Naive thymus-derived CD4-positive, alpha-beta T cell (primary cell): ENCODE results near the gene CES1. TPM values are rescaled to one million over a fixed set of nuclear protein-coding genes. Genes with fewer than 3 reads are reported as not detected.
"Not testable (repeated sequence)": the region's sequence is repeated elsewhere in the genome, so short reads cannot be mapped to it uniquely, and the experiment has no call there.

Experiments
- ATAC-seq: fragments of 150-1000 bp; cut with Tn5 transposase; 2 replicates; pipeline ENCODE4 v1.10.0; 2021; ENCODE audit warnings: mild to moderate bottlenecking, moderate library complexity
- CTCF ChIA-PET: fragments of 350-600 bp; sonication (Branson Sonifier 250); formaldehyde crosslinking; loops from one replicate; lab custom pipeline; 2021; ENCODE audit warnings: antibody characterized with exemption; lab: Charles Lee
- POLR2A ChIA-PET: fragments of 350-600 bp; sonication (Branson Sonifier 250); formaldehyde crosslinking; loops from one replicate; lab custom pipeline; 2021; ENCODE audit warnings: antibody characterized with exemption, inconsistent platforms; lab: Charles Lee
- DNase-seq, 9 donors: peaks; one replicate each; pipeline versions ENCODE4 v3.0.0 to v3.0.0-alpha.2; 2020 to 2022; ENCODE audit warnings: mixed read lengths in 1 of 9
- H3K27ac ChIP-seq: one replicate; pipeline ENCODE4 v1.7.0; 2013; ENCODE audit warnings: mild to moderate bottlenecking, low read depth, low read length, moderate library complexity
- H3K27me3 ChIP-seq, 2 donors: one replicate each; pipeline ENCODE4 v1.7.0; 2013; ENCODE audit warnings: low read length in 2 of 2, mild to moderate bottlenecking in 2 of 2, moderate library complexity in 2 of 2; ENCODE audit not compliant: control insufficient read depth in 2 of 2, insufficient read depth in 2 of 2
- H3K36me3 ChIP-seq, 3 experiments: 1 replicate in 2 of 3; 2 replicates in 1 of 3; pipeline ENCODE4 v1.7.0; 2013; ENCODE audit warnings: low read length in 3 of 3, mild to moderate bottlenecking in 3 of 3, moderate library complexity in 1 of 3; ENCODE audit not compliant: insufficient read depth in 3 of 3, control insufficient read depth in 2 of 3
- H3K4me1 ChIP-seq, 2 donors: one replicate each; pipeline ENCODE4 v1.7.0; 2013; ENCODE audit warnings: low read length in 2 of 2, mild to moderate bottlenecking in 2 of 2, moderate library complexity in 1 of 2; ENCODE audit not compliant: control insufficient read depth in 2 of 2, insufficient read depth in 2 of 2
- H3K4me3 ChIP-seq: 2 replicates; pipeline ENCODE4 v1.7.0; 2013; ENCODE audit warnings: mild to moderate bottlenecking, low read length
- H3K9me3 ChIP-seq, 3 experiments: 1 replicate in 2 of 3; 2 replicates in 1 of 3; pipeline ENCODE4 v1.7.0; 2013; ENCODE audit warnings: low read length in 3 of 3; ENCODE audit not compliant: control insufficient read depth in 2 of 3
- H3K27ac Mint-ChIP-seq, 9 donors: one replicate each; pipeline ENCODE4 v1.8.0; 2020 to 2022; ENCODE audit warnings: mixed read lengths in 9 of 9, mild to moderate bottlenecking in 8 of 9, moderate library complexity in 5 of 9, inconsistent platforms in 2 of 9
- H3K27me3 Mint-ChIP-seq, 5 donors: one replicate each; pipeline ENCODE4 v1.8.0; 2021 to 2022; ENCODE audit warnings: mixed read lengths in 5 of 5, mild to moderate bottlenecking in 1 of 5
- H3K36me3 Mint-ChIP-seq, 5 donors: one replicate each; pipeline ENCODE4 v1.8.0; 2020 to 2022; ENCODE audit warnings: mixed read lengths in 5 of 5, mild to moderate bottlenecking in 3 of 5, inconsistent platforms in 1 of 5
- H3K4me1 Mint-ChIP-seq, 7 donors: one replicate each; pipeline ENCODE4 v1.8.0; 2020 to 2022; ENCODE audit warnings: mixed read lengths in 7 of 7, mild to moderate bottlenecking in 3 of 7, inconsistent platforms in 1 of 7
- H3K4me3 Mint-ChIP-seq, 10 donors: one replicate each; pipeline ENCODE4 v1.8.0; 2020 to 2022; ENCODE audit warnings: mild to moderate bottlenecking in 10 of 10, mixed read lengths in 10 of 10, moderate library complexity in 6 of 10, inconsistent platforms in 2 of 10
- H3K9me3 Mint-ChIP-seq, 11 donors: one replicate each; pipeline ENCODE4 v1.8.0; 2020 to 2022; ENCODE audit warnings: mixed read lengths in 11 of 11, mild to moderate bottlenecking in 4 of 11, inconsistent platforms in 1 of 11, moderate library complexity in 1 of 11
- intact Hi-C, 2 donors: fragments of 100-400 bp; cut with micrococcal nuclease; formaldehyde crosslinking; loops; one replicate each; pipeline ENCODE4 v1.15.1; 2023
- polyA plus RNA-seq, 2 donors: library from polyadenylated mRNA; unstranded; fragments of 300-500 nt; fragmentation: Illumina TruSeq; gene quantifications; one replicate each; pipeline ENCODE4 v1.2.3, GENCODE V29; 2021
- total RNA-seq, 6 experiments: library from RNA in 5 of 6; stranded (reverse) in 5 of 6; gene quantifications; 1 replicate in 5 of 6; 2 replicates in 1 of 6; pipeline ENCODE4 v1.2.3 and lab custom pipeline; 2021 to 2026

CES1 gene
- total and polyA plus RNA-seq, 7 experiments from 2014 or later: 0.32 to 11.6 (median 1.1) TPM; not detected in 3

GRCh38 chr16:55814174-55814573 lies 18.7 kb downstream of the CES1 start:
- H3K4me3 Mint-ChIP-seq, DNase-seq, H3K36me3 Mint-ChIP-seq, H3K27me3 ChIP-seq, H3K4me3 ChIP-seq, H3K4me1 ChIP-seq, H3K27ac ChIP-seq, ATAC-seq, H3K36me3 ChIP-seq, H3K4me1 Mint-ChIP-seq, H3K9me3 ChIP-seq, H3K9me3 Mint-ChIP-seq, CTCF ChIA-PET, intact Hi-C loops, H3K27ac Mint-ChIP-seq, POLR2A ChIA-PET: not testable (repeated sequence)
- peaks cover 0 to 59% (median 44%) of the 10 kb centered on the region in 5 donors for H3K27me3 Mint-ChIP-seq

DNA sequence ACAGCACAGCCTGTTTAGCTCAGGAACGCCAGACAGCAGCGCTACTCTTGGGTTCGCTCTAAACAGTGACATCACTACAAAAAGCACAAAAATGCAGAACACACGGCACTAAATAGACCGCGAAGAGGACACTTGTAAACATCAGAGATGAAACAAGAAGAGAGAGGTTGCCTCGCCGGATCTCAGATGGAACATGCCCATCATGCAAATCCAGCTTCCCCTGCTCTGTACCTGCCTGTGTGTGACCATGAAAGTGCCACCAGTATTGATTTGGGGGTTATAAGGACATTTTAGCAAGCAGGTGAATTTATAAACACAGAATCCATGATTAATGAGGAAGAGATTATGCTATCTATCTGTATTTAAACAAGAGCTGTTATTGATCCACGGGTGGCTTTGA lies 19.2 kb downstream of the CES1 start:
- ATAC-seq, H3K4me1 Mint-ChIP-seq, DNase-seq, POLR2A ChIA-PET, intact Hi-C loops, H3K27me3 ChIP-seq, H3K36me3 ChIP-seq, H3K27ac ChIP-seq, CTCF ChIA-PET, H3K9me3 ChIP-seq, H3K4me1 ChIP-seq, H3K4me3 ChIP-seq, H3K27ac Mint-ChIP-seq, H3K4me3 Mint-ChIP-seq, H3K9me3 Mint-ChIP-seq, H3K36me3 Mint-ChIP-seq: not testable (repeated sequence)
- peaks cover 0 to 56% (median 44%) of the 10 kb centered on the region in 5 donors for H3K27me3 Mint-ChIP-seq

GRCh38 chr16:55812951-55813350 lies 19.9 kb downstream of the CES1 start:
- Histone ChIP-seq H3K27me3 (no peaks in the 10 kb centered on the region), H3K27ac (no peak overlapping the region), H3K4me3 (no peak overlapping the region), H3K9me3 (no peaks in the 10 kb centered on the region), H3K4me1 (no peaks in the 10 kb centered on the region), H3K36me3 (no peaks in the 10 kb centered on the region)
- no peaks in the 10 kb centered on the region for H3K4me1 Mint-ChIP-seq
- intact Hi-C loops: no loop called here
- POLR2A ChIA-PET: no interaction called here
- H3K9me3 Mint-ChIP-seq: peaks cover 0 to 8% (median 0%) of the 10 kb centered on the region in 11 donors
- no peak overlapping the region for H3K27ac Mint-ChIP-seq
- H3K36me3 Mint-ChIP-seq: no peaks in the 10 kb centered on the region
- DNase-seq (no peak), ATAC-seq (no peak)
- CTCF ChIA-PET: no interaction called here
- peaks cover 0 to 53% (median 44%) of the 10 kb centered on the region in 5 donors for H3K27me3 Mint-ChIP-seq
- H3K4me3 Mint-ChIP-seq: no peak overlapping the region

- Mint-ChIP-seq H3K9me3 (peaks cover 0 to 3% (median 0%) of the 10 kb centered on the region in 11 donors), H3K4me1 (no peaks in the 10 kb centered on the region), H3K36me3 (no peaks in the 10 kb centered on the region), H3K27me3 (peaks cover 0 to 42% (median 39%) of the 10 kb centered on the region in 5 donors), H3K4me3 (no peak overlapping the region), H3K27ac (no peak overlapping the region)
- Histone ChIP-seq H3K4me3 (no peak overlapping the region), H3K36me3 (no peaks in the 10 kb centered on the region), H3K4me1 (no peaks in the 10 kb centered on the region), H3K9me3 (no peaks in the 10 kb centered on the region), H3K27me3 (no peaks in the 10 kb centered on the region), H3K27ac (no peak overlapping the region)
- ATAC-seq (no peak), DNase-seq (no peak)
- ChIA-PET POLR2A (no interaction called here), CTCF (no interaction called here)
- intact Hi-C loops: no loop called here
Measured at GRCh38 chr16:55811811-55812210, 21.1 kb downstream of the CES1 start.

DNA sequence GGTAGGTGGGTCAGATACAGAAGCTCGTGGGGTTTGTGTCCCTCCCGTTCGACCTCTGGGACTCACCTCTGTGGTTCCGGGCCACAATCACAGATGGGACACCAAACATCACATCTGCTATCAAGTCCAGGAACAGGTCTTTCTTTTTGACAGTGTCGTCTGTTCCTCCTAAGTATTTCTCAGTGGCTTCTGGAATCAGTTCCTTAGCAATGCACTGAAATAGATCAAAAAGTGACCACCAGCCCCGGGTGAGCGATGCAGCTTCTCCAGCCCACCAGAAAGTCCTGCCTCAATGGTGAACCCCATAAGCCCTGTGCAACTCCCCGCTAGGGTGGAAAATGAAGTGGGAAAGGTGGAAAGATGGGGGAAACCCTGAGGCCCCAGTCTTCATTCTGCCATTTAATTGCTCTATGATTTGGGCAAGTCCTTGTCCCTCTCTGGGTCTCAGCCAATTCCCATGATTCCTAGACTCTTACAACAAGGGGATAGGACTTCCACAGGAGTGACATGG lies 22.4 kb downstream of the CES1 start:
- no peak overlapping the region for H3K27ac ChIP-seq
- H3K4me1 ChIP-seq: no peaks in the 10 kb centered on the region
- Mint-ChIP-seq H3K36me3 (no peaks in the 10 kb centered on the region), H3K27me3 (peaks cover 0 to 31% (median 29%) of the 10 kb centered on the region in 5 donors), H3K4me1 (no peaks in the 10 kb centered on the region), H3K27ac (no peak overlapping the region), H3K9me3 (peaks cover 0 to 2% (median 0%) of the 10 kb centered on the region in 11 donors), H3K4me3 (no peak overlapping the region)
- H3K27me3 ChIP-seq: no peaks in the 10 kb centered on the region
- no peak overlapping the region for H3K4me3 ChIP-seq
- H3K9me3 ChIP-seq: no peaks in the 10 kb centered on the region
- intact Hi-C loops: no loop called here
- ChIA-PET CTCF (no interaction called here), POLR2A (no interaction called here)
- ATAC-seq: no peak
- H3K36me3 ChIP-seq: no peaks in the 10 kb centered on the region
- no peak for DNase-seq

GRCh38 chr16:55809851-55810250 lies 23.0 kb downstream of the CES1 start:
- Histone ChIP-seq H3K4me1 (no peaks in the 10 kb centered on the region), H3K27me3 (no peaks in the 10 kb centered on the region), H3K4me3 (no peak overlapping the region), H3K27ac (no peak overlapping the region), H3K36me3 (no peaks in the 10 kb centered on the region), H3K9me3 (no peaks in the 10 kb centered on the region)
- Mint-ChIP-seq H3K27ac (no peak overlapping the region), H3K9me3 (peaks cover 0 to 2% (median 0%) of the 10 kb centered on the region in 11 donors), H3K36me3 (no peaks in the 10 kb centered on the region), H3K4me3 (no peak overlapping the region), H3K27me3 (peaks cover 0 to 26% (median 23%) of the 10 kb centered on the region in 5 donors), H3K4me1 (no peaks in the 10 kb centered on the region)
- ChIA-PET CTCF (no interaction called here), POLR2A (no interaction called here)
- intact Hi-C loops: no loop called here
- DNase-seq (no peak), ATAC-seq (no peak)

- no peak for DNase-seq
- POLR2A ChIA-PET: no interaction called here
Measured at GRCh38 chr16:55809386-55809785, 23.5 kb downstream of the CES1 start.

More at GRCh38 chr16:55809386-55809785, 23.5 kb downstream of the CES1 start:
- H3K36me3 Mint-ChIP-seq: no peaks in the 10 kb centered on the region
- H3K27ac Mint-ChIP-seq: no peak overlapping the region
- H3K4me3 Mint-ChIP-seq: no peak overlapping the region
- intact Hi-C loops: no loop called here
- peaks cover 0 to 2% (median 0%) of the 10 kb centered on the region in 11 donors for H3K9me3 Mint-ChIP-seq
- H3K4me1 Mint-ChIP-seq: no peaks in the 10 kb centered on the region
- Histone ChIP-seq H3K4me1 (no peaks in the 10 kb centered on the region), H3K9me3 (no peaks in the 10 kb centered on the region), H3K27ac (no peak overlapping the region), H3K4me3 (no peak overlapping the region), H3K36me3 (no peaks in the 10 kb centered on the region), H3K27me3 (no peaks in the 10 kb centered on the region)
- CTCF ChIA-PET: no interaction called here
- no peak for ATAC-seq
- peaks cover 0 to 21% (median 20%) of the 10 kb centered on the region in 5 donors for H3K27me3 Mint-ChIP-seq
